DMS 273 treated with DMSO at 0.1 percent for 48 hours (cell line): ENCODE results near the gene SLC26A11.
"Not testable (repeated sequence)": the region's sequence is repeated elsewhere in the genome, so short reads cannot be mapped to it uniquely, and the experiment has no call there.

ENCODE experiments used
- DNase-seq: peaks from one replicate; lab custom pipeline; 2025; lab: John Stamatoyannopoulos, UW

Gene SLC26A11

GRCh38 chr17:80196652-80197051 lies 23.6 kb upstream of the SLC26A11 start:
- no peak for DNase-seq

GRCh38 chr17:80198144-80198661 lies 22.0 kb upstream of the SLC26A11 start:
- no peak for DNase-seq

- DNase-seq: not testable (repeated sequence)
Observed at GRCh38 chr17:80199295-80199694, 20.9 kb upstream of the SLC26A11 start.

- DNase-seq: no peak
Observed at GRCh38 chr17:80201446-80201845, 18.8 kb upstream of the SLC26A11 start.

GRCh38 chr17:80202197-80202596 lies 18.0 kb upstream of the SLC26A11 start:
- DNase-seq: no peak

- no peak for DNase-seq
Observed at GRCh38 chr17:80203471-80203963, 16.7 kb upstream of the SLC26A11 start.

- no peak for DNase-seq
Observed at GRCh38 chr17:80204626-80205468, 15.4 kb upstream of the SLC26A11 start.

- no peak for DNase-seq
Observed at GRCh38 chr17:80205811-80206210, 14.4 kb upstream of the SLC26A11 start.

- no peak for DNase-seq
Observed at GRCh38 chr17:80208050-80208449, 12.2 kb upstream of the SLC26A11 start.

GRCh38 chr17:80209765-80210164 lies 10.5 kb upstream of the SLC26A11 start:
- no peak for DNase-seq

GRCh38 chr17:80210348-80211108 lies 9.7 kb upstream of the SLC26A11 start:
- no peak for DNase-seq

- no peak for DNase-seq
Observed at GRCh38 chr17:80212109-80212508, 8.1 kb upstream of the SLC26A11 start.

GRCh38 chr17:80212511-80212910 lies 7.7 kb upstream of the SLC26A11 start:
- DNase-seq: no peak

GRCh38 chr17:80212962-80213642 lies 7.1 kb upstream of the SLC26A11 start:
- no peak for DNase-seq

- DNase-seq: no peak
Observed at GRCh38 chr17:80213643-80213975, 6.6 kb upstream of the SLC26A11 start.

GRCh38 chr17:80214012-80214877 lies 6.0 kb upstream of the SLC26A11 start:
- DNase-seq: no peak

GRCh38 chr17:80214878-80215210 lies 5.4 kb upstream of the SLC26A11 start:
- DNase-seq: no peak

GRCh38 chr17:80216473-80217456 lies 3.5 kb upstream of the SLC26A11 start:
- no peak for DNase-seq

- no peak for DNase-seq
Observed at GRCh38 chr17:80217703-80218362, 2.4 kb upstream of the SLC26A11 start.

GRCh38 chr17:80218391-80218790 lies 1.8 kb upstream of the SLC26A11 start:
- no peak for DNase-seq
